C4-2B (cell line): ENCODE results near the gene WHRN.

ENCODE experiments used
- H3K27ac ChIP-seq: fragments of 450-650 bp; 2 replicates; pipeline ENCODE4 v1.5.1; 2017
- ZFX ChIP-seq: fragments of 450-650 bp; IDR thresholded peaks from 2 replicates; pipeline ENCODE4 v1.6.1; 2017
- TF ChIP-seq, protein P1 (sequence below): fragments of 450-650 bp; conservative IDR thresholded peaks from 2 replicates; pipeline ENCODE4 v1.5.1; 2017; ENCODE audit warnings: mild to moderate bottlenecking

Gene WHRN

DNA sequence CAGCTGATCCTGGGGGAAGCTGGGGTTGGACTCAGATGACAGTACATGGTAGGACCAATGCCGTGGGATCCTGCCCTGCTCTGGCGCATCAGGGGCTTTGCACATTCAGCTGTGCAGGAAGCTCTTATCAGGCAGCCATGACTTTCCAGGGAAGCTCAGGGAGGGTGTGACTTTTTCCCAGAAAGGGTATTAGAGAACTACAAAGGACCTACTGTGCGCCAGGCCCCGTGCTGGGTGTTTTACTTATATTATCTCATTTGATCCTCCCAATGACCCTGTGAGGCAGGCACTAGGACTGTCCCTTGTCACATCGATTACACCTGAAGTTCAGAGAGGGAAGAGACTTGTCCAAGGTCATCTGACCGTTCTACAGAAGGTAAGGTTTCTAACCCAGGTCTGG is 93.8 kb downstream of the WHRN start:
- H3K27ac ChIP-seq, result no peak overlapping the region

DNA sequence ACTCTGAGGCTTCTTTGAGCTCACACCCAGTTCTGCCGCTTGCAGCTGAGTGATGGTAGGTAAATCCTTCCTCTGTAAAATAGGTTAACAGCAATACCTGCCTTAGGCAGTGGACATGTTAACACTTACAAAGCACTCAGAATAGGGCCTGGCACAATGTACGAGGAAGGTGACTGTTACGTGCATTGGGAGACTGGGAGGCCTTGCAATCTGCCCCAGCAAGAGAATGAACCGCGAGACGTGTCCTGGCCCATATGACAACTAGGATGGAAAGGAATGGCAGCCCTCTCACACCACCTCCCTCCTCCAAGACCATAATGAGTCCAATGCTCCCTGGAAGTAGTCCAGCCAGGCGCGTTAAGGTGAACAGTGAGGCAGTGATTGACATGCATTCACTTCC is 94.4 kb downstream of the WHRN start:
- no peak for TF ChIP-seq ZFX
- TF ChIP-seq, protein P1, sequence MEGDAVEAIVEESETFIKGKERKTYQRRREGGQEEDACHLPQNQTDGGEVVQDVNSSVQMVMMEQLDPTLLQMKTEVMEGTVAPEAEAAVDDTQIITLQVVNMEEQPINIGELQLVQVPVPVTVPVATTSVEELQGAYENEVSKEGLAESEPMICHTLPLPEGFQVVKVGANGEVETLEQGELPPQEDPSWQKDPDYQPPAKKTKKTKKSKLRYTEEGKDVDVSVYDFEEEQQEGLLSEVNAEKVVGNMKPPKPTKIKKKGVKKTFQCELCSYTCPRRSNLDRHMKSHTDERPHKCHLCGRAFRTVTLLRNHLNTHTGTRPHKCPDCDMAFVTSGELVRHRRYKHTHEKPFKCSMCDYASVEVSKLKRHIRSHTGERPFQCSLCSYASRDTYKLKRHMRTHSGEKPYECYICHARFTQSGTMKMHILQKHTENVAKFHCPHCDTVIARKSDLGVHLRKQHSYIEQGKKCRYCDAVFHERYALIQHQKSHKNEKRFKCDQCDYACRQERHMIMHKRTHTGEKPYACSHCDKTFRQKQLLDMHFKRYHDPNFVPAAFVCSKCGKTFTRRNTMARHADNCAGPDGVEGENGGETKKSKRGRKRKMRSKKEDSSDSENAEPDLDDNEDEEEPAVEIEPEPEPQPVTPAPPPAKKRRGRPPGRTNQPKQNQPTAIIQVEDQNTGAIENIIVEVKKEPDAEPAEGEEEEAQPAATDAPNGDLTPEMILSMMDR, result no peak
- no peak overlapping the region for H3K27ac ChIP-seq

More for the DNA sequence above, 93.8 kb downstream of the WHRN start:
- TF ChIP-seq, protein P1, result no peak

DNA sequence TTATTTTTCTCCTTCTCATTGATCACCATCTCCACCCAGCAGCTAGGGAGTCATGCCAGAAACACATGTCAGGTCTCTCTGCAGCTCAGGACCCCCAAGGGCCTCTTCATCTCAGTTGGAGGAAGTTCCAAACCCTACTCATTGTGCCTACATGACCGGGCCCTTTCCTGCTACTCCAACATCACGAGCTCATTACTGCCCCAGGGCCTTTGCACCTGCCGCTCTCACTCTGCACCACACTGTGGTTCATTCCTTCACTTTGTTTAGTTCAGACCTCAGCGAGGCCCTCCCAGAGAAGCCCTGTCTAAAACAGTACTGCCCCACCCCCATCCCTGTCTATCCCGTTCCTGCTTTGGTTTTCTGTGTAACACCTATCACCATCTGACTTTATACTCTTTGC is 95.4 kb downstream of the WHRN start:
- H3K27ac ChIP-seq, result no peak overlapping the region
- no peak for TF ChIP-seq ZFX
- TF ChIP-seq, protein P1, result no peak

DNA sequence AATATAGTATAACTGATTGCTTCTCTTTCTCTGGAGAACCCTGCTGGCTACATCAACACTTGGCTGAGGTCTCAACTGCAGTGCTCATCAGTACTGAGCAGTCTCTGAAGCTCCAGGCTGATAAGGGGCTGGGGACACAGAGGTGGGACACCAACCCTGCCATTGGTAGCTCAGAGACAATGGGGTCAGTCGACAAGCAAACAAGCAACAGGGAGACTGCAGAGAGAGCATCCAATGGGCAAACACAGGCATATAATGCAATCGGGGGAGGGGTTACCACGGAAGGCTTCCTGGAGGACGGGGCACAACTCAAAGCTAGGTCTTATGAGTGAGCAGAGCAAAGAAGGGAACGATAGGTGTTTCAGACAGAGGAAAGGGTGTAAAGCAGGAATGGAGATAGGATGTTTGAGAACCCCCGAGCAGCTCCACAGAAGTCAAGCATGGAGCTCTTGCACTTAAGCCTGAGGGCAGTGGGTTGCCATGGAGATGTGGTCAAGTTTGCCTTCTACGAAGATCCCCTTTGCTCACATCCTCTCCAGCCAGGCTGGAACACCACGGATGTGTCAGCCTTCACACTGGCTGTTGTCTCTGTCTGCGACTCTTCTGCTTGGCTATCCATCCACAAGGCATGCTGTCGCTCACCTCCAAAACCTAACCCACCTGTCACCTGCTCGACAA is 96.0 kb downstream of the WHRN start:
- no peak overlapping the region for H3K27ac ChIP-seq
- no peak for TF ChIP-seq ZFX
- TF ChIP-seq, protein P1, result no peak

DNA sequence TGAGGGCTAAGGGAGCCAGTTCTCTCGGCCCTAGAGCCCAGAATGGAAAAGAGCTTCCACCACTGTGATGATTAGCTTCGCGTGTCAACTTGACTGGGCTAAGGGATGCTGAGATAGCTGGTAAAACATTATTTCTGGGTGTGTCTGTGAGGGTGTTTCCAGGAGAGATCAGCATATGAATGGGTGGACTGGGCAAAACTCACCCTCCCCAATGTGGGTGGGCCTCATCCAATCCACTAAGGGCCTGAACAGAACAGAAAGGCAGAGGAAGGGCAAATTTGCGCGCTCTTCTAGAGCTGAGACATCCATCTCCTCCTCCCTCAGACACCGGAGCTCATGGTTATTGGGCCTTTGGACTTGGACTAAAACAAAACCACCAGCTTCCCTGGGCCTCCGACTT is 96.6 kb downstream of the WHRN start:
- TF ChIP-seq, protein P1, result no peak
- no peak for TF ChIP-seq ZFX
- no peak overlapping the region for H3K27ac ChIP-seq

DNA sequence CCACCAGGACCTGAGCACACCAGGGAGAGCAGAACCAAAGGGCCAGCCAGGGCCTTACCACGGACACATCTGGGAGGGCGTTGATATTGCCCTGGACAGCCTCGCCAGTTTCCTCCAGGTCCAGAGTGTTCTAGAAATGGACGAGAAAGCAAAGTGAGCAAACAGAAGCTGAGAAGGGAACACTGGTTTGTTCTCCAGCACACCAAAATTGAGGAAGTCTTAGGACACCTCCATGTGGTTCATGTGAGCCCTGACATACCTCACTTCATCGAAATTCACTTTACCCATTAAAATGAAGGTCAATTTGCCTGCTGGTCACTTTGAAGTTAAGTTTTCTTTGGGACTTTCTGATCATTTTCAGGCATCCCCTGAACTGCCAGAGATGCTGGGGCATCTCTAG is 97.4 kb downstream of the WHRN start:
- TF ChIP-seq, protein P1, result no peak
- no peak for TF ChIP-seq ZFX

DNA sequence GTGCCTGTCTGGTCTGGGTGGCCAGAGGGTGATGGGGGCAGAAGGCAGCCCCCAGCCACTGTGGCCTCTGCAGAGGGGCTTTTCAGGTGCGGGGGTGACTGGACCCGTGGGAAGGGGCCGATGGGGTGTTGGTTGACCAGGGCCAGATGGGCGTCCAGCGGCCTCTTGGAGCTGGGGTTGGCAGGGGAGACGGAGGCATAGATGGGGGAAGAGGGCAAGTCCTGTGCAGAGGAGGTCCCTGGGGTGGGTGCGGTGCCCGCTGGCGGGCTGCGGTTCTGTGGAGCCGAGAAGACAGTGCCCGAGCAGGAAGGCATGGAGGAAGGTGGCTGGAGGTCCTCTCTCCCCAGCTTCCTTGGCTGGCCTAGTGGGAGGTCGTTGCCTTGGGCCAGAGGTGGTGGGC is 98.8 kb downstream of the WHRN start:
- TF ChIP-seq, protein P1, result no peak
- TF ChIP-seq ZFX, result no peak
- H3K27ac ChIP-seq, result no peak overlapping the region

More for the DNA sequence above, 97.4 kb downstream of the WHRN start:
- no peak overlapping the region for H3K27ac ChIP-seq
